Activated CD8-positive, alpha-beta memory T cell treated with anti-CD3 and anti-CD28 coated beads, Interleukin-2, amount 50 U/mL, for 48 hours (primary cell): Measurements from ENCODE around the gene NAT16.
"Not testable (repeated sequence)": the region's sequence is repeated elsewhere in the genome, so short reads cannot be mapped to it uniquely, and the experiment has no call there.

Experiments
- DNase-seq: peaks from one replicate; pipeline ENCODE4 v3.0.0-alpha.2; 2020

The NAT16 gene

GRCh38 chr7:101125989-101126650 is 54.0 kb downstream of the NAT16 start:
- DNase-seq, result no peak

DNA sequence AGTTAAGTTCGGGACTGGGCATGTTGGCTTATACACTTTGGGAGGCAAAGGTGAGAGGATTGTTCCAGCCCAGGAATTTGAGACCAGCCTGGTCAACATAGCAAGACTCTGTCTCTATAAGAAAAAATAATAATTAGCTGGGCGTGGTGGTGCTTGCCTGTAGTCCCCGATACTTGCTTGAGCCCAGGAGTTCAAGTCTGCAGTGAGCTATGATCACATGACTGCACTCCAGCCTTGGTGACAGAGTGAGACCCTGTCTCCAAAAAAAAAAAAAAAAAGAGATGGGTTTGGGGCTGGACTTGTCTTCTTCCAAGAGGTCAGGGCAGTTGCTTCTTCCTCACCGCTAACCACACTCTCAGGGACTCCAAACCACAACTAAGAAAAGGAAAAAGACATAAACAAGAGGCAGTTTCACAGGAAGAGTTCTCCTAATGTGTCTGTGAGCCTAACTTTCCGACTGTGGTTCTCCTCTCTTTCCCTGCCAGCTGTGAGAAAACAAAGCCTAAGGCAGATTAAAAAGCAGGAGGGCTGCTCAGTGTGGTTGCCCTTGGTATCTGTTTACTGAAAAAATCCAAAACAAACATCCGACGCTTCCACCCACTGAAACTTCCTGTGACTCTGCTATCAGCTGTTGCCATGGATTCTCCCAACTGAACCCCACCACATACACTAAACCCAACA is 55.6 kb downstream of the NAT16 start:
- no peak for DNase-seq

- DNase-seq, result no peak
These were observed 56.4 kb downstream of the NAT16 start for GRCh38 chr7:101123703-101124068.

- DNase-seq, result no peak
These were observed 57.0 kb downstream of the NAT16 start for GRCh38 chr7:101122933-101123702.

DNA sequence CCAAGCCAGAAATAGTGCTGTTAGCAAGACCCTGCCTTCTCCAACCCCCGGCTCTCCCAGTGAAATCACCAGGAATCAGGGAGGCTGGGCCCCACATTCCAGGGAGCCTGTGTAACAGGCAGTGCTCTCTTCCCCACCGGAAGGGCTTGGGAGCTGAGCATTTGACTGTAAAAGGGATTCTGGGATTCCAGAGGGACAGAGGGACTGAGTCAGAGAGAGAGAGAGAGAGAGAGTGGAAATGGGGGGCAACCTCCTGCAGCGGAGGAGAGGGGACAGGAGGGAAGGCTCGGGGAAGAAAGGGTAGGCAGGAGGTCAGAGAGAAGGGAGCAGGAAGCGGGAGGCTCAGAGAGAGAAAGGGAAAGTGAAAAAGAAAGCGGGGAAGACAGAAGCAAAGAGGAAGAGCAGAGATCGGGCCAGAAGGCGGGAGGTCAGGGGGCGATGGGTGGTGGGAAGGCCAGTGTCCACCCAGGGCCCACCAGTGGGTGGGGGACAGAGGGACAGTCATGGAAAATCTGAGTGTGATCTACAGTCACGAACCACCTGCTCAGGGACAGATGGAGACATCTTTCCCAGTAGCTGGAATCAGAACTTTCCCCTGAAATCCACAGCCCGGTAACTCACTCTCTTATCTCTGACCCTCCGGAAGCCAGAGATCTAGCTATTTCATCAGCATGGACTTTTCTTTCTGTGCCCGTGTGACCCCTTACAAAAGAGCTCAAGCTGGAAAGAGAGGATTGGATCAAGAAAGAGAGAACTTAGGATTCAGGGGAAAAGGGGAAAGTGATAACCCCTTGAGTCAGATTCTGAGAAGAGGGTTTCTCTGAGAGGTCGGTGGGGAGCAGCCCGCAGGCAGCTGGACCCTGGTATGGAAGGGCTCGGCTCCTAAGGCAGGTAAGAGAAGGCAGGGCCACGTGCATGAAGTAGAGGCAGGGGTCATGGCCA is 57.8 kb downstream of the NAT16 start:
- no peak for DNase-seq

- not testable (repeated sequence) for DNase-seq
These were observed 58.5 kb downstream of the NAT16 start for GRCh38 chr7:101121631-101121990.
